HG03469 (cell line): Measurements from ENCODE around the gene PATE3.

Experiments
- ATAC-seq: cut with Tn5 transposase; IDR thresholded peaks from one replicate; pipeline ENCODE4 v1.9.1; 2021; ENCODE audit warnings: mild to moderate bottlenecking, moderate library complexity, moderate number of reproducible peaks; ENCODE audit not compliant: unreplicated experiment

PATE3 gene

DNA sequence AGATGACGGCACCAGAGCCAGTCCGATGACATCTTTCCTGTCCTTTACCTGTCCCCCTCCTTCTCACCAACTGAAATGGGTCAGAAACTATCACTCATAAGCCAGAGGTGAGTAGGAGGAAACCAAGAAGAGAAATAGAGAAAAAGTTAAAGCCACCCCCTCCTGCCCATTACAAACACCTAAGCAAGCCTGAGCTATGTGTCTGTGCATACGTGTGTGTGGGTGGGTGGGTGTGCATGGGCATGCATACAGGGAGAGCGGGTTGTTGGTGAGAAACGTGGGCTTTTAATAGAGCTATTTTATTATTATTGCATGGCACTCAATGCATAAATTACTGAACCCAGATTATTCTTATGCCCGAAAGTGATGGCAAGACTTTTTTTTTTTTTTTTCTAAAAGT lies 47.8 kb downstream of the PATE3 start:
- ATAC-seq = no peak
